SH-SY5Y (cell line): ENCODE measurements around the gene GH1.
"Not testable (repeated sequence)": the region's sequence is repeated elsewhere in the genome, so short reads cannot be mapped to it uniquely, and the experiment has no call there.

Experiments
- GATA2 ChIP-seq: IDR thresholded peaks from 2 replicates; pipeline ENCODE4 v1.6.1; 2011; ENCODE audit warnings: mild to moderate bottlenecking, low read depth, low read length
- GATA3 ChIP-seq: IDR thresholded peaks from 2 replicates; pipeline ENCODE4 v1.6.1; 2011; ENCODE audit warnings: low read depth, mild to moderate bottlenecking, low read length, moderate library complexity

GH1 gene

GRCh38 chr17:63918789-63919305 is at the start of gene GH1:
GH1 (minus strand) TSS chr17:63918839; CDS start chr17:63918776, 63 bp downstream.
- not testable (repeated sequence) for TF ChIP-seq GATA2, GATA3

- TF ChIP-seq GATA2 (no peak), GATA3 (no peak)
Measured at GRCh38 chr17:63967953-63968352, 49.3 kb upstream of the GH1 start.

GRCh38 chr17:63966646-63967264 is 48.1 kb upstream of the GH1 start:
- TF ChIP-seq GATA2: no peak
- TF ChIP-seq GATA3: no peak

- no peak for TF ChIP-seq GATA3
- no peak for TF ChIP-seq GATA2
Measured at GRCh38 chr17:63963123-63963522, 44.5 kb upstream of the GH1 start.

- TF ChIP-seq GATA2 (no peak), GATA3 (no peak)
Measured at GRCh38 chr17:63962298-63962744, 43.7 kb upstream of the GH1 start.

DNA sequence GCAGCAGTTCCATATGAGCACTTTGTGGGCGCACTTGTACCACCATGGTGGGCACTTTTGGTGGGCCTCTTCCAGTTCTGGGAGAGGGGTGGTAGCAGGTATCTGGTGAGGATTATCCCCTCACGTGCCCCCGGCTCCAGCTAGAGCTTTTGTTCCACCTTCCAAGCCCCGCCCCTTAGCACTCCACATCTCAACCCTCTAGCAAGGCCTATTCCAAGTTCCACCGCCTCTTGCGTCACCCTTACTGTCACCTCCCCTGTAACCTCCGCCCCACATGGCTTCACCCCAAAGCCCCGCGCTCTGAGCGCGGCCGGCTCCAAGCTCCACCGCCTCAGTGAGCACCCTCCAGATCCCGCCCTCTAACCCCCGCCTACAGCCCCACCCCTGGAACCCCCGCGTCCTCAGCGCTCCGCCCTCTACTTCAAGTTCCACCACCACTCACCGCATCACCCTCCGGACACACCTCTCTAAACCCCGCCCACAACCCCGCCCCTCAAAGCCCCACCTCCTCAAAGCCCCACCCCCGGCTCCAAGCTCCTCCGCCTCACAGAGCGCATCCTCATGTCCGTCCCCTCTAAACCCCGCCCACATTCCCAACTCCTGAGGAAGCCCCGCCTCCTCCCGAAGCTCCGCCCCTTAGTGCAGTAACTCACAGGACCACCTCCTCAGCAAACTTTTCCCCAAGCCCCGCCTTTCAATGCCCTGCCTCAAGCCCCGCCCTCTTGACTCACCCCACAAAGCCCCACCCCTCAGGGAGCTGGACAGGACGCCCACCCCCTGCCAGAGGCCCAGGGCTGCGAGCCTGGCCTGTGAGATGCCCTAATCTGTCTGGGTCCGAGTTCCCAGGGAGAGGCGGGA is 42.9 kb upstream of the GH1 start:
- TF ChIP-seq GATA2 (no peak), GATA3 (no peak)

- no peak for TF ChIP-seq GATA3
- no peak for TF ChIP-seq GATA2
Measured at GRCh38 chr17:63960430-63960829, 41.8 kb upstream of the GH1 start.

- TF ChIP-seq GATA3: no peak
- no peak for TF ChIP-seq GATA2
Measured at GRCh38 chr17:63960006-63960405, 41.4 kb upstream of the GH1 start.

GRCh38 chr17:63956296-63956920 is 37.8 kb upstream of the GH1 start:
- TF ChIP-seq GATA3: no peak
- no peak for TF ChIP-seq GATA2

GRCh38 chr17:63955791-63956190 is 37.2 kb upstream of the GH1 start:
- TF ChIP-seq GATA3 (no peak), GATA2 (no peak)

GRCh38 chr17:63955232-63955631 is 36.6 kb upstream of the GH1 start:
- no peak for TF ChIP-seq GATA2
- TF ChIP-seq GATA3: no peak

DNA sequence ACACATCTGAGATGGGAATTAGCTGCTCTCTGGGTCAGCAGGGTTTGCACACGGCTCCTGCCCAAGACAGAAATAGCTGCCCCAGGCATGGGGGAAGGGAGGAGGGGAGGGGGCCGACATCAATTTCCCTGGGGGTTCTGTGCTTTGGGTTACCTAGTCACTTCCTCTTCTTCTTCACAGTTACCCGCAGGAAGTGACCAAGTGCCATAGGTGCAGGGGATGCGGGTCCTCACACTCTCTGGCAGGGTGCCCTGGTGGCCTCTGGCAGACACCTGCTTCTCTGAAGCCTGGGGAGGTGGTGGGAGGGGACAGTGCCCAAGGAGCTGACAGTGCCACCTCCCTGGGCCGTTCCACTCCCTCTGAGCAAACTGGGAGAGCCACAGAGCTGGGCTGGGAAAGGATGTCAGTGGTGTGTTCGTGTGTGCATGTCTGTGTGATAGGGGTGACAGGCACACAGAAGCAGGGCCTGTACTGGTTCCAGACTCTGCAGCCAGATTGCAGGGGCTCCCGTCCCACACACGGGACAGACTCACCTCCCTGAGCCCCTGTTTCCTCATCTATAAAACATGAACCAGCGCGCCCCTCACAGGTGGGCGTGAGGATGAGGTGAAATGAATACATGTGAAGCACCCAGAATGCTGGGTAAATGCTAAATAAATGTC is 35.9 kb upstream of the GH1 start:
- TF ChIP-seq GATA3: no peak
- no peak for TF ChIP-seq GATA2

DNA sequence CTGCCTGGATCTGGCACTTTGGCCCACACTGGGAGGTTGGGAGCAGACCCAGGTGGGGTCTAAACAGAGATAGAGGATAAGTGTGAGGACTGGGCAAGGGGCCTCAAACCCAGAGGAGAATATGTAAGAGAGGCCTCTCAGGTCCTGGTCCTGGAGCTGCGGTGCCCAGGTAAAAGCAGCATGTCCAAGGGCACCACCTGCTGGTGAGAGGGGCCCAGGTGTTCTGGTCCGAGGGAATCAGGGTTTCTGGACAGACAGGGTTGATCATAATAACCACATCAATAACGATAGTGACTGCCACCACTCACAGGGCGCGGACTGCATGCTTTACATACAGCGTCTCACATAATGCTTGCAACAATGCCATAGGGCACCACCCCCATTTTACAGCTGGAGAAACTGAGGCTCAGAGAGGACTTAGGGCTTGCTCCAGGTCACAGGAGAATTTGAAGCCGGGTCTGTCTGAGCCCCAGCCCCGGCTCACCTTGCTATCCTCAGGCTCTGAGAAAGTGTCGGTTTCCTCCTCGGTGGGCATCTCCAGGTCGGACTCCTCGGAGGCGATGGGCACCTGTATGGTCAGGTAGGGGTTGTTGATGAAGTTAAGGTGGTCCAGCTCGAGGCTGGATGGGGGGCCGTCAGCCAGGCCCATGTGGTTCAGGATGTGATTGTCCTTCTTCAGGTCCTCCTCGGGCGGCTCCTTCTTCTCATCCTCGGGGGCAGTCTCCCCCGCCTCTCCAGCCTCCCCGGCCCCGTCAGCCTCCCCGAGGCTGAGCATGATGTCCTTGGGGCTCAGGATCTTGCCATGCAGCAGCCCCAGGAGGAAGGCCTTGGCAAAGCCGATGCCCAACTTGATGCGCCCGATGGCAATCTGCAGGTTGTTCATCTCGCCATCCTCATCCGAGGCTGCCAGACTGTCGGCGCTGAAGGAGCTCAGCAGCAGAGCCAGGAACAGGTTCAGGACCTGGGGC is 32.6 kb upstream of the GH1 start:
- TF ChIP-seq GATA3 (no peak), GATA2 (no peak)
